Gastrocnemius medialis (tissue), 4 donors: ENCODE data around the gene SSBP4. TPM values are rescaled to one million over a fixed set of nuclear protein-coding genes. Genes with fewer than 3 reads are reported as not detected.

Experiments used
- ATAC-seq, 2 donors: fragments of 150-250 bp; one replicate each; pipeline ENCODE4 v1.9.1; 2016
- DNase-seq, 2 donors: peaks; one replicate each; pipeline ENCODE4 v3.0.0-alpha.2; 2019
- H3K27ac ChIP-seq, 4 donors: fragments of 200-600 bp; sonication (generic); 1 replicate in 1 of 4; 2 replicates in 3 of 4; pipeline ENCODE4 v1.5.1; 2016 to 2018; ENCODE audit warnings: mild to moderate bottlenecking in 2 of 4, moderate library complexity in 1 of 4
- H3K27me3 ChIP-seq, 3 donors: fragments of 200-600 bp; sonication (generic) in 2 of 3; 1 replicate in 1 of 3; 2 replicates in 2 of 3; pipeline versions ENCODE4 v1.5.1 to v1.6.0; 2016 to 2019; ENCODE audit warnings: mild to moderate bottlenecking in 1 of 3, moderate library complexity in 1 of 3
- H3K36me3 ChIP-seq, 2 donors: fragments of 200-600 bp; sonication (generic) in 1 of 2; one replicate each; pipeline ENCODE4 v1.5.1; 2017 to 2018
- H3K4me1 ChIP-seq, 2 donors: fragments of 200-600 bp; sonication (generic) in 1 of 2; one replicate each; pipeline ENCODE4 v1.5.1; 2016 to 2017; ENCODE audit warnings: mild to moderate bottlenecking in 2 of 2
- H3K4me3 ChIP-seq, 4 donors: fragments of 200-600 bp; sonication (generic) in 3 of 4; 1 replicate in 1 of 4; 2 replicates in 3 of 4; pipeline ENCODE4 v1.5.1; 2016 to 2019; ENCODE audit warnings: mild to moderate bottlenecking in 2 of 4
- H3K9me3 ChIP-seq, 3 donors: fragments of 200-600 bp; sonication (generic) in 2 of 3; 1 replicate in 1 of 3; 2 replicates in 2 of 3; pipeline ENCODE4 v1.5.1; 2016 to 2019
- CTCF ChIP-seq, 5 experiments: fragments of 450-650 bp in 3 of 5; fragments of 200-600 bp in 2 of 5; sonication (generic) in 2 of 5; IDR thresholded peaks in 4 of 5; conservative IDR thresholded peaks in 1 of 5; 1 replicate in 4 of 5; 2 replicates in 1 of 5; pipeline ENCODE4 v1.5.1; 2016 to 2019; ENCODE audit warnings: antibody characterized with exemption in 5 of 5, mild to moderate bottlenecking in 3 of 5, moderate library complexity in 3 of 5
- POLR2A ChIP-seq, 2 donors: fragments of 450-650 bp; IDR thresholded peaks; one replicate each; pipeline ENCODE4 v1.6.1; 2017; ENCODE audit warnings: antibody characterized with exemption in 2 of 2, mild to moderate bottlenecking in 2 of 2, moderate library complexity in 2 of 2
- in situ Hi-C, 4 donors: fragments of 200-750 bp; cut with MboI; loops; one replicate each; pipeline versions ENCODE4 v1.15.0 to v1.8.0; 2017; ENCODE audit warnings: low sequenced_read_pairs in 4 of 4
- intact Hi-C: fragments of 100-400 bp; cut with DNase I; formaldehyde crosslinking; loops from one replicate; pipeline ENCODE4 v1.15.1; 2023; ENCODE audit warnings: low total_unique reads
- total RNA-seq, 4 donors: library from RNA; depleted of rRNA; stranded (reverse); fragments of >200 nt; gene quantifications; one replicate each; pipeline versions ENCODE4 v1.1.0 to v1.2.3, GENCODE V29; 2016

SSBP4 gene
- total RNA-seq, 4 donors from 2014 or later: 24.7 to 65.2 (median 44.1) TPM

- Histone ChIP-seq H3K9me3 (no peaks in the 10 kb centered on the region), H3K27ac (peak overlapping the region in 2 of 4 donors; percentile 84 to 92), H3K4me1 (peaks cover 25 to 72% of the 10 kb centered on the region in 2 donors), H3K27me3 (peaks cover 20 to 23% (median 20%) of the 10 kb centered on the region in 3 donors), H3K36me3 (no peaks in the 10 kb centered on the region), H3K4me3 (no peak overlapping the region)
- DNase-seq: no peak
- TF ChIP-seq CTCF (IDR thresholded peaks at IDR 0.05 in 4 of 5, conservative IDR thresholded peaks at IDR 0.05 in 1 of 5): no peak
- TF ChIP-seq POLR2A (IDR thresholded peaks at IDR 0.05): no peak
- intact Hi-C loops: no loop called here
- no peak for ATAC-seq
- in situ Hi-C loops: loop anchor here in 2 of 4 donors (25.0 kb wide), 1 partner anchor 159 kb away; the partner anchor contains the start of gene IQCN (in 2 of the 2)
These were observed 2.3 kb downstream of the SSBP4 start for GRCh38 chr19:18421371-18421959.

GRCh38 chr19:18422530-18423191 lies 3.5 kb downstream of the SSBP4 start:
- peaks cover 28 to 62% of the 10 kb centered on the region in 2 donors for H3K4me1 ChIP-seq
- in situ Hi-C loops: loop anchor here in 2 of 4 donors (25.0 kb wide), 1 partner anchor 160 kb away; the partner anchor contains the start of gene IQCN (in 2 of the 2)
- H3K4me3 ChIP-seq: no peak overlapping the region
- H3K9me3 ChIP-seq: no peaks in the 10 kb centered on the region
- TF ChIP-seq POLR2A (IDR thresholded peaks at IDR 0.05): no peak
- TF ChIP-seq CTCF (IDR thresholded peaks at IDR 0.05 in 4 of 5, conservative IDR thresholded peaks at IDR 0.05 in 1 of 5): no peak
- H3K36me3 ChIP-seq: no peaks in the 10 kb centered on the region
- no peak for ATAC-seq
- intact Hi-C loops: no loop called here
- DNase-seq: no peak
- H3K27me3 ChIP-seq: peaks cover 8 to 11% (median 9%) of the 10 kb centered on the region in 3 donors
- no peak overlapping the region for H3K27ac ChIP-seq

GRCh38 chr19:18423258-18424020 lies 4.2 kb downstream of the SSBP4 start:
- in situ Hi-C loops: loop anchor here in 2 of 4 donors (25.0 kb wide), 1 partner anchor 161 kb away; the partner anchor contains the start of gene IQCN (in 2 of the 2)
- DNase-seq (no peak), ATAC-seq (no peak)
- H3K27me3 ChIP-seq: peaks cover under 1 to 3% (median under 1%) of the 10 kb centered on the region in 3 donors
- intact Hi-C loops: no loop called here
- TF ChIP-seq POLR2A (IDR thresholded peaks at IDR 0.05) (no peak), CTCF (IDR thresholded peaks at IDR 0.05 in 4 of 5, conservative IDR thresholded peaks at IDR 0.05 in 1 of 5) (no peak)
- no peaks in the 10 kb centered on the region for H3K9me3 ChIP-seq
- H3K36me3 ChIP-seq: no peaks in the 10 kb centered on the region
- H3K4me1 ChIP-seq: peaks cover 22 to 54% of the 10 kb centered on the region in 2 donors
- H3K4me3 ChIP-seq: no peak overlapping the region
- peak overlapping the region in 3 of 4 donors; percentile 24 to 38 (median 33) for H3K27ac ChIP-seq

- no peak for TF ChIP-seq POLR2A (IDR thresholded peaks at IDR 0.05)
- no peak for TF ChIP-seq CTCF (IDR thresholded peaks at IDR 0.05 in 4 of 5, conservative IDR thresholded peaks at IDR 0.05 in 1 of 5)
These were observed 5.1 kb downstream of the SSBP4 start for GRCh38 chr19:18424122-18424889.

More at GRCh38 chr19:18424122-18424889, 5.1 kb downstream of the SSBP4 start:
- no peak for ATAC-seq
- in situ Hi-C loops: loop anchor here in 2 of 4 donors (25.0 kb wide), 1 partner anchor 162 kb away; the partner anchor contains the start of gene IQCN (in 2 of the 2)
- Histone ChIP-seq H3K27me3 (no peaks in the 10 kb centered on the region), H3K4me3 (no peak overlapping the region), H3K4me1 (peaks cover 16 to 53% of the 10 kb centered on the region in 2 donors), H3K27ac (peak overlapping the region in 2 of 4 donors; percentile 24 to 38), H3K36me3 (no peaks in the 10 kb centered on the region), H3K9me3 (no peaks in the 10 kb centered on the region)
- DNase-seq: no peak
- intact Hi-C loops: no loop called here
